ENCODE measurements around the gene MBD3L1.

DNA sequence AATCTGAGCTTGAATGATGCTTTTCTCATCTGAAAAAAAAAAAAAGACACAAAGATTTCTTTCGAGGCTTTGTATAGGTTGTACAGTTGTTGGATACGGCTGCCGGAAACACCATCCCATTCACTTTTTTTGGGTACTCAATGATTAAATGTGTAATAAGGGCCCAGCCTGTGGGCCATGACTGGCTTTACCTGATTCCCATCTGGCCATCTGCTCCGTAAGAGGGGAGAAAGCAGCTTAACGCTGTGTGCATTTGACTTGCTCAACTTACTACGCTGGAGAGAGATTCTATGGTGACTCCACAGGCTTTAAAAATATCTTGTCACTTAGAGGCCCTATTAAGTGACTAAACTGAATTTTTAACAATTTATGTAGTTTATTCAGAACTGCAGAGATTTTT is 804 bp upstream of the MBD3L1 start:
- TF ChIP-seq, protein P1, sequence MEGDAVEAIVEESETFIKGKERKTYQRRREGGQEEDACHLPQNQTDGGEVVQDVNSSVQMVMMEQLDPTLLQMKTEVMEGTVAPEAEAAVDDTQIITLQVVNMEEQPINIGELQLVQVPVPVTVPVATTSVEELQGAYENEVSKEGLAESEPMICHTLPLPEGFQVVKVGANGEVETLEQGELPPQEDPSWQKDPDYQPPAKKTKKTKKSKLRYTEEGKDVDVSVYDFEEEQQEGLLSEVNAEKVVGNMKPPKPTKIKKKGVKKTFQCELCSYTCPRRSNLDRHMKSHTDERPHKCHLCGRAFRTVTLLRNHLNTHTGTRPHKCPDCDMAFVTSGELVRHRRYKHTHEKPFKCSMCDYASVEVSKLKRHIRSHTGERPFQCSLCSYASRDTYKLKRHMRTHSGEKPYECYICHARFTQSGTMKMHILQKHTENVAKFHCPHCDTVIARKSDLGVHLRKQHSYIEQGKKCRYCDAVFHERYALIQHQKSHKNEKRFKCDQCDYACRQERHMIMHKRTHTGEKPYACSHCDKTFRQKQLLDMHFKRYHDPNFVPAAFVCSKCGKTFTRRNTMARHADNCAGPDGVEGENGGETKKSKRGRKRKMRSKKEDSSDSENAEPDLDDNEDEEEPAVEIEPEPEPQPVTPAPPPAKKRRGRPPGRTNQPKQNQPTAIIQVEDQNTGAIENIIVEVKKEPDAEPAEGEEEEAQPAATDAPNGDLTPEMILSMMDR (IDR thresholded peaks at IDR 0.05; ENCODE audit: borderline replicate concordance, extremely low read depth, low read length, poor library complexity, severe bottlenecking) = no peak
- TF ChIP-seq EZH2 (IDR thresholded peaks at IDR 0.05; ENCODE audit: borderline replicate concordance, low read depth, low read length, severe bottlenecking) = no peak

Data from DND-41 (cell line).